ENCODE measurements around the gene CPPED1. TPM values are rescaled to one million over a fixed set of nuclear protein-coding genes. Genes with fewer than 3 reads are reported as not detected.

CPPED1 gene
- total RNA-seq, 1 experiment from 2014 or later = 7.7 TPM

DNA sequence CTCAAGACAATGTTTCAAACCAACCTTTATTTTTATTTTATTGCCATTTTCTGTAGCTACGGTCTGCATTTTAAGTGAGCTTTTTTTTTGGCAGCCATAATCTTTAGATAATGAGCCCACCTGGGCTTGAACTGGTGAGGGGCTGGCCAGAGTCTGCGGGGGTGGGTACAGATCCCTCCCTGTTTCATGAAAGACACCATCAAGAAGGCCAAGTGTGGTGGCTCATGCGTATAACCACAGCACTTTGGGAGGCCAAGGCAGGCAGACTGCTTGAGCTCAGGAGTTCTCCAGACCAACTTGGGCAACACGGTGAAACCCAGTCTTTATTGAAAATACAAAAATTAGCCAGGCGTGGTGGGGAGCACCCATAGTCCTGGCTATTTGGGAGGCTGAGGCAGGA lies 113.7 kb downstream of the CPPED1 start:
- Histone ChIP-seq H3K27ac (ENCODE audit: low read length) (no peak overlapping the region), H4K20me1 (ENCODE audit: low read length) (no peaks in the 10 kb centered on the region), H3K27me3 (ENCODE audit: low read length) (no peaks in the 10 kb centered on the region), H3K79me2 (ENCODE audit: low read length) (no peaks in the 10 kb centered on the region), H3K36me3 (ENCODE audit: low read depth, low read length) (no peaks in the 10 kb centered on the region), H2AFZ (ENCODE audit: low read length) (no peak overlapping the region), H3K9ac (ENCODE audit: low read length) (no peak overlapping the region), H3K4me2 (ENCODE audit: low read length) (no peak overlapping the region), H3K9me2 (replicated peaks; ENCODE audit: low read length) (no peaks in the 10 kb centered on the region), H3K9me3 (ENCODE audit: low read length) (no peaks in the 10 kb centered on the region), H3K4me1 (ENCODE audit: insufficient read depth, low read length) (no peaks in the 10 kb centered on the region), H3K4me3 (ENCODE audit: low read length) (no peak overlapping the region), H3F3A (ENCODE audit: low read length, unreplicated experiment) (no peaks in the 10 kb centered on the region)
- TF ChIP-seq CTCF (conservative IDR thresholded peaks at IDR 0.05; ENCODE audit: low read depth, low read length) (no peak), EZH2 (IDR thresholded peaks at IDR 0.05; ENCODE audit: low read length, unreplicated experiment) (no peak), EZH2phosphoT487 (IDR thresholded peaks at IDR 0.05; ENCODE audit: borderline replicate concordance, low read length) (no peak)
- ChIA-PET POLR2A (ENCODE audit: unreplicated experiment) (no interaction called here), CTCF (no interaction called here)
- intact Hi-C loops (cut with micrococcal nuclease) = no loop called here
- BruUV-seq (replicated peaks) = no TSS peak
- no peak for ATAC-seq
- no peak for DNase-seq

DNA sequence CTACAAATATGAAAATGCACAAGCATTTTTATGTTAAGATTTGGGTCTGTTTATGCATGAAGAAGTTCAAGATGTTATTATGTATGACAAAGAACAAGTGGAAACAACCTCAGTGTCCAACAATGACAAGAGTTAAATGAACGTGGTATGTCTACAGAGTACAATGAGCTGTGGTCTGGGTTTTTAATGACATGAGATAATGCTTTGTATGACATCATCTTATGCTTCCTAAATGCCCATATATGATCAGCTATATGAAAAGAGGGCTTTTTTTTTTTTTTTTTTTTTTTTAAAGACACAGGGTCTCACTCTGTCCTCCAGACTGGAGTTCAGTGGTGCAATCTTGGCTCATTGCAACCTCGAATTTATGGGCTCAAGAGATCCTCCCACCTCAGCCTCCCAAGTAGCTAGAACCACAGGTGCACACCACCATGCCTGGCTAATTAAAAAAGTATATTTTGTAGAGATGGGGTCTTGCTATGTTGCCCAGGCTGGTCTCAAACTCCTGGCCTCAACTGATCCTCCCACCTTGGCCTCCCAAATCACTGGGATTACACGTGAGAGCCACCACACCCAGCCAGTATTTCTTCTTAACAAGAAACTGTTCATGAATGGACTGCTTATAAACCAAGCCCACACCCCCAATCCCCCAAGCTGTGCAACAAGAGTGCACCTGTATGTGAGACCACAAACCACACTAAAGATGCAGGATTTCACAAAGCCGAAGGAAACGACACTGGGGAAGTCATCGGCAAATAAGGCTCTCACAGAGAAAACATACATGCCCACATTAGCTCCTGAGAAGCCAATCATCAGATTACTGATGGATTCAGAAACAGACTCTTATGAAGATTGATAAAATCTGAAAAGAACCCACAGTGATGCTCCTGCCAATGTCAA lies 114.5 kb downstream of the CPPED1 start:
- TF ChIP-seq EZH2 (IDR thresholded peaks at IDR 0.05; ENCODE audit: low read length, unreplicated experiment) (no peak), EZH2phosphoT487 (IDR thresholded peaks at IDR 0.05; ENCODE audit: borderline replicate concordance, low read length) (no peak), CTCF (conservative IDR thresholded peaks at IDR 0.05; ENCODE audit: low read depth, low read length) (no peak)
- H3K4me3 ChIP-seq (ENCODE audit: low read length) = no peak overlapping the region
- H3K4me1 ChIP-seq (ENCODE audit: insufficient read depth, low read length) = no peaks in the 10 kb centered on the region
- no peak overlapping the region for H2AFZ ChIP-seq (ENCODE audit: low read length)
- H3K9me2 ChIP-seq (replicated peaks; ENCODE audit: low read length) = no peaks in the 10 kb centered on the region
- ATAC-seq = no peak
- H3K4me2 ChIP-seq (ENCODE audit: low read length) = no peak overlapping the region
- no peaks in the 10 kb centered on the region for H3K36me3 ChIP-seq (ENCODE audit: low read depth, low read length)
- H3K9me3 ChIP-seq (ENCODE audit: low read length) = no peaks in the 10 kb centered on the region
- H3K27ac ChIP-seq (ENCODE audit: low read length) = no peak overlapping the region
- H4K20me1 ChIP-seq (ENCODE audit: low read length) = no peaks in the 10 kb centered on the region
- POLR2A ChIA-PET (ENCODE audit: unreplicated experiment) = no interaction called here
- H3K79me2 ChIP-seq (ENCODE audit: low read length) = no peaks in the 10 kb centered on the region
- no peak overlapping the region for H3K9ac ChIP-seq (ENCODE audit: low read length)
- no TSS peak for BruUV-seq (replicated peaks)
- H3F3A ChIP-seq (ENCODE audit: low read length, unreplicated experiment) = no peaks in the 10 kb centered on the region
- H3K27me3 ChIP-seq (ENCODE audit: low read length) = no peaks in the 10 kb centered on the region
- CTCF ChIA-PET = no interaction called here
- DNase-seq = no peak
- intact Hi-C loops (cut with micrococcal nuclease) = no loop called here

GRCh38 chr16:12685806-12686205 lies 117.9 kb downstream of the CPPED1 start:
- BruUV-seq (replicated peaks) = no TSS peak
- no peaks in the 10 kb centered on the region for H3K4me1 ChIP-seq (ENCODE audit: insufficient read depth, low read length)
- DNase-seq (no peak), ATAC-seq (no peak)
- no peak overlapping the region for H3K27ac ChIP-seq (ENCODE audit: low read length)
- no peaks in the 10 kb centered on the region for H3K9me2 ChIP-seq (replicated peaks; ENCODE audit: low read length)
- H4K20me1 ChIP-seq (ENCODE audit: low read length) = no peaks in the 10 kb centered on the region
- no peaks in the 10 kb centered on the region for H3K79me2 ChIP-seq (ENCODE audit: low read length)
- intact Hi-C loops (cut with micrococcal nuclease) = no loop called here
- no peaks in the 10 kb centered on the region for H3K9me3 ChIP-seq (ENCODE audit: low read length)
- no peak overlapping the region for H3K4me2 ChIP-seq (ENCODE audit: low read length)
- no peaks in the 10 kb centered on the region for H3K36me3 ChIP-seq (ENCODE audit: low read depth, low read length)
- ChIA-PET POLR2A (ENCODE audit: unreplicated experiment) (no interaction called here), CTCF (no interaction called here)
- no peak overlapping the region for H2AFZ ChIP-seq (ENCODE audit: low read length)
- H3K4me3 ChIP-seq (ENCODE audit: low read length) = no peak overlapping the region
- no peaks in the 10 kb centered on the region for H3K27me3 ChIP-seq (ENCODE audit: low read length)
- TF ChIP-seq EZH2 (IDR thresholded peaks at IDR 0.05; ENCODE audit: low read length, unreplicated experiment) (no peak), EZH2phosphoT487 (IDR thresholded peaks at IDR 0.05; ENCODE audit: borderline replicate concordance, low read length) (no peak), CTCF (conservative IDR thresholded peaks at IDR 0.05; ENCODE audit: low read depth, low read length) (no peak)
- H3F3A ChIP-seq (ENCODE audit: low read length, unreplicated experiment) = no peaks in the 10 kb centered on the region
- H3K9ac ChIP-seq (ENCODE audit: low read length) = no peak overlapping the region
